Measurements from ENCODE around the gene SLC26A2.

SLC26A2 gene

DNA sequence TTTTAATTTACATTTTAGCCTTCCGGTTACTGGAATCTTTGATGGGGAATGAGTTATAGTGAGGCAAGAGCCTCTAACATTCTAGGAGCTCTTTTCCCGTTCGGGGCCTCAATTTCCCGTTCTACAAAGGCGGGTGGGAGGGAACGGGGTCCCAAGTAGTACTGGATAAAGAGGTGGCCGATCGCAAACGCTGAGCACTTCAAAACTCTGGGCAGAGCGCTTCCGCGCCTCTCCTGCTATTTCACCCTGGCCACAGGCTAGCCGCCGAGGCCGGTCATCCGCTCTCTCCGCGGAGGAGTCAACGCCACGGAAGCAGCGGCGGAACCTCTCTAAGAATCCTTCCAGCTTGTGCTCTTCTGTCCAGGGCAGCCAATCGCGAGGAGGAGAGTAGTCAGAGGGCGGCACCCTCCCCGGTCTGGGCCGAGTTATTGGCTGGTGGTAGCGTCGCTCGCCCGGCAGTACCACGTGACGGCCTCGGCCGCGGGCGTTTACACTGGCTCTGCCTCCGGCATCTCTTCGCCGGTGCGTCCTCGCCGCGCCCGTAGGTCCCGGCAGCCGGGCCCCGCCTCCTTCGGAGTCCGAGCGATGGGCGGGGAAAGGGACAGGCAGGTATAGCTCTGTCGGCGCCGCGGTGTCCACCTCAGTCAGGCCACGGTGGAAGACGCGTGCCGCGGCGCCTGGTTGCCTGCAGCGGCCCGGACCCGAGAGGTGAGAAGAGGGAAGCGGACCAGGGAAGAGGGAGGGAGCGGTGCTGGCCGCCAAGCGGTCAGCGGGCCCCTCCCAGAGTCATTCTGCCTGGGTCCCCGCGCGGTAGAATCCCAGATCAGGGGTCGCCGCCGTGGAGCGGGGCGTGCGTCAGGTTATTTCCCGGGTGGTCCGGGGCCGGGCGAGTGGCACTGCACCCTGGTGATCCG lies at the start of gene SLC26A2:
Gene SLC26A2, plus strand, starts transcription at position 487 of the 914 bp plus-strand sequence. CDS start 16,895 bp downstream, outside the sequence.
- peak; percentile 86 to 90 for DNase-seq (ENCODE audit: low read depth in 2 of 2)

DNA sequence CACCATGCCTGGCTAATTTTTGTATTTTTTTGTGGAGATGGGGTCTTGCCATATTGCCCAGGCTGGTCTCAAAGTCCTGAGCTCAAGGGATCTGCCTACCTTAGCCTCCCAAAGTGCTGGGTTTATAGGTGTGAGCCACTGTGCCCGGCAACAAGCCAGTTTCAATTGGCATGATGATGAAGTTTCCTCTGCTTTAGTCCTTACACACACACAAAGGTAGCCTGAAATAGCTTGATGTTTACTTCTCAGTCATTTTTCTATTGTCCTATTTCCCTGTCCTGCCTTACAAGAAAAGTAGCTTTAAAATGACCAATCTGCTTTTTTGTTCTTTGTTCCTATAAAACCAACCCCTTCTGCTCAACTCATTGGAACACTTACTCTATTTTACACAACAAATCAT lies 49.5 kb upstream of the SLC26A2 start:
- DNase-seq (ENCODE audit: low read depth in 2 of 2), result no peak

DNA sequence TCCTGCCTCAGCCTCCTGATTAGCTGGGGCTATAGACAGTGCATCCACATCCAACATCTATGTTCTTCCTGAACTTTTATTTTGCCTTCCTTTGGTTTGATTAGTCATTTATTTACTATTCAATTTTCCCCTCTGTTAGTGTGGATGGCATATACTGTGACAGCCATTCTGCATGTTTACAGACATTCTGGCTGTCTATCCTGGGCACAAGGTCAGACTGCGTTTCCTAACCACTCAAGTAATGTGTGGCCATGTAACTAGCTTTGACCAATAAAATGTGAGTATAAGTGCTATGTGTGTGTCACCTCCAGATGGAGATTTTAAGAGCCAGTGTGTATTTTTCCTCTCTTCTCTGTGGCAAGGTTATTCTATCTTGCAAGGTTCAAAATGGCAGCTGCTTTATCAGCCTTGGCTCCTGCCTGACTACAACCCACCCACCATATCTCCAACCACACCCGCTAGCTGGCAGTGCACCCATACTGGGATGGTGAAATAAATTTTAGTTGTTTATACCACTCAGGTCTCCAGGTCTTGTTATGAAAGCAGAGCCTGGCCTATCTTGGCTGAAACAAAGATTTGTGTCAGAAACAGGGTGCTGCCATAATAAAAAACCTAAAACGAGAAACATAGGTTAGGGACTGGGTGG lies 48.2 kb upstream of the SLC26A2 start:
- DNase-seq (ENCODE audit: low read depth in 2 of 2), result no peak

DNA sequence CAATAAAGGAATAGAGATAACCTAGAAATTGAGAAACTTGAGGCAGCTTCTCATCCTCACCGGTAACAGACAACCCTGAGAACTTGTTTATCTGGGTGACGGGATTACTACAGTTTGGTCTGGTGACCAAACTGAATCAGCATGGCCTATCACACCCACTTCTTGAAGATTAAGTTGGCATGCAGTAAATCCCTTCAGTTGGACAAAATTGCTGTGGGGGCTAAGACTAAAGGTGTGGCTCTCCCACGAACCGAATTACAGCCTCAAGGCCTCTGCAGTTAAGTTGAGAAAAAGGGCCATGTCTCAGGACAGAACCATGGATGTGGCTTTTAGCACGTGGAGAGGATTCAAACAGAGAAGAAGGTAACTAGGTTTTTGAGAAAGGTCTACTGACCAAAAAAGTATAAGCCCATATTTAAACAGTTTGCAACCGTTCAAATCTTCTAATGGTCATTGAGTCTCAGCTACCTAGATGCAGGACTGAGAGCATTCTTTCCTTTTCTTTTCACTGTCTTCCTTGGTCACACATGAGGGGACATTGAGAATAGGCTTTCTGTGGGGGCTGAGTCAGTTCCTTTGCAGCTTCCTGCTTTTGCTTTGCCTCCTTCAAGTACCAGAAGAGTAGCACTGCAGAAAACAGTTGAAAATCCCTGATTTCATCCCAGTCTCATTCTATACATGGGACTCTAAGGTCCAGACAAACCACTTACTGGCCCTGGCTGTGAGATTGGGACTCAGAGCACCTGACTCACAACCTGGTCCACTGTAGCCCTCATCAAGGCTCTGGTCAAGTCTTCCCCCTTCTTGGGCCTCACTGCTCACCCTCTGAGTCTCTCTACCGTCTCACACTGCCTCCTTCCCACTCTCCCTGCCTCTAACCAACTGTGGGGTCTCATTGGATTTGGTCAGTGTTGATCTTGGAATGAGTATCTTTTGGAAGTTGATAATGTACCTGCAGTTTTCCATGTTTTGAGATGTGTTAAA lies 46.8 kb upstream of the SLC26A2 start:
- no peak for DNase-seq (ENCODE audit: low read depth in 2 of 2)

DNA sequence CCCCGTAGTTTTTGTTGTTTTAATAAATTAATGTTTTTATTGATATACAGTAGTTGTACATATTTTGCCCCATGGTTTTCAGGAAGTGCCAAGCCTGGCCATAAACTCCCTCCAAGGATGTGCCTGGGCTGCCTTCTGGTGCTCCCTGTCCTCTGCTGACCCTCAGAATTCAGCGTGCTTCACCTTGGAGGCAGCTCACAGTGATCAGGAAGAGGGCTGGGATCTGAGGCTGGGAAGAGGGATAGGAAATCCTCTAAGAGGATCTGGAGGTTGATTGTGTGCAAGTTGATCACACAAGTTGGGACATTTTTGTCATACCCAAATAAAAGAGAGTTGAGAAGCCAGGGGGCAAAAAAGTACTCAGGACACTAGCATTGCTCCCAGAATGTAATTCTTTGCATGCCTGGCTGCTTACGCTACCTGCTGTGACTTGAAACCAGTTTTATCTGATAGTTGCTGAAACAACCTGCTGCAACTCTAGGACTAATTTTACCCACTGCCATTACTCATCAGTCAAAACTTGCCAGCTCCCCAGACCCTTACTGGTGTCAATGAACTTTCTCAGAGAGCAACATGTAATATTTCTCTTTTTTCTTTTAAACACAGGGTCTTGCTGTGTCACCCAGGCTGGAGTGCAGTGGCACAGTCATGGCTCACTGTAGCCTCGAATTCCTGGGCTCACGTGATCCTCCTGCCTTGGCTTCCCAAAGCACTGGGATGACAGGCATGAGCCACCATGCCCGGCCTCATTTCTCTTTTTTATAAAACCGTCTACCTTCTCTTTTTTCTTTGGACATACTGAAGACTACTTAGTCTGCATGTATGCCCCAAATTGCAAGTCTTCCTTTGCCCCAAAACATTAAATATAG lies 44.9 kb upstream of the SLC26A2 start:
- DNase-seq (ENCODE audit: low read depth in 2 of 2), result no peak

DNA sequence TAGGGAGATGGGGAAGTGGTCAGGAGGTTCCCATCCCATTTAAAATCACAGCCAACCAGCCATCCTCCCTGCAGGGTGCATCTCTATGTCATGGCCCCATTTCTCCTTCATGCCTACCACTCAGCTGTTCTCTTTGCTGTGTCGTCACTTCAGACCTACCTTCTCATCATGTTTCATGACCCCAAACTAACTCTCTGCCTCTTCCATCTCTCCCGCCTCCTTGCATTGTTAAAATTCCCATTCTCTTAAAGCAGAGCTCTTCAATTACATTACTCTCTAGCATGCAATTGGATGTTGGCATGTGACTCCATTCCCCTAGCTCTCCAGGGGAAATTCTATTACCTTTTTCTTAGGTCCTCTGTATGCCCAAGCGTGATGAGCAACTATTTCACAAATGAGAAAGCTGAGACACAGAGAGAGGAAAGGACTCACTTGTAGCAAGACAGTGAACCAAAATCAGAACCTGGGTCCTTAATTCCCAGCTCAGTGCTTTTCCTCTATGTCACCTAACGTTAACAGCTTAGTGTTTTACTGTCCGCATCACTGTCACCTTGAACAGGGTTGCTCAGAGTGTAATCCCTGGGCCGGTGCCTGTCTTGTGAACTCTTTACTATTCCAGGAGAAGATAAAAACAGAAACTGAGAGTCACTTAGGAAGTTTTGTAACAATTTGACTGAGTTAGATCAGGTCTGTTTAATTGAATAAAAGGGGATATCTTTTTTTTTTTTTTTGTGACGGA lies 44.1 kb upstream of the SLC26A2 start:
- DNase-seq (ENCODE audit: low read depth in 2 of 2), result no peak

DNA sequence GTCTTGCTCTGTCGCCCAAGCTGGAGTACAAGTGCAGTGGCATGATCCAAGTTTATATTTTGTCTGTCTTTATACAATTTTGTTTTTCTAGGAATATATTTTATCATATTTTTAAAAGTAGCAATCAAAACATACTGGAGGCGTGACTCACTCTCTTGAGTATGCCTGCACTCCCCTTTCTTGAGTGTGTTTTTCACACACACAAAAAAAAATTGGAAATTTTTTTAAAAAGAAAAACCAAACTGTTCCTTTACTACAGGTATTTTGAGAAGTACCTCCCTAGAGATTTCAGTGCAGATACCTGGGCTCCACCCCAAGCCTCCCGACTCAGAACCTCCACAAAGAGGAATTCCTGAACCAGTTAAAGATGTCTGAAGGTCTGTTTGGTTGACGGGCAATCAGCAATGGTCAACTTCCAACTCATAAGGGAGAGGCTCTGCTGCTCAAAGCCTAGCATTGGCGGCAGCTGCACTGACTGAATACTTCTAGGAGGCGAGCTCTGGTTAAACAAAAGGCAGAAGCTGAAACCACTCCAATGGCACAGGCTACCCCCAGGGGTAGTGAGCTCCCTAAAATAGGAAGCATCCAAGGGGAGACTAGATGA lies 43.4 kb upstream of the SLC26A2 start:
- DNase-seq (ENCODE audit: low read depth in 2 of 2), result no peak

DNA sequence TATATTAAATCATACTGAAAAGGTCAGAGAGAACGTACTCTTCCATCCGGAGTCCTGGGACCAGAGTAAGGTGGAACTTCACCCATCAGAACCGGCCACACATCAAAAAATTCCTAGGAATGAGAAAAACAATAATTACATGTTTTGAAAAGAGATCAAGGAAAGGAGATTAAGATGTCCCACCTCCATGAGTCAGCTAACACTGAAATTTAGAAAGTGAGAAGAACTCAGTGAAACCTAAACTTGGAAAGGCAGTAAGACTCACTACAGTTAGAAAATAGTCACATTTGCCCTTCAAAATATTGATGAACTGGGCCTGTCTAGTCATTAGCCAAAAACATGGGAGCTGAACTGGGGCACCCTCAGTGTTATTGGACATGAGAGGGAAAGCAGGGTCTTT lies 39.0 kb upstream of the SLC26A2 start:
- DNase-seq (ENCODE audit: low read depth in 2 of 2), result no peak

DNA sequence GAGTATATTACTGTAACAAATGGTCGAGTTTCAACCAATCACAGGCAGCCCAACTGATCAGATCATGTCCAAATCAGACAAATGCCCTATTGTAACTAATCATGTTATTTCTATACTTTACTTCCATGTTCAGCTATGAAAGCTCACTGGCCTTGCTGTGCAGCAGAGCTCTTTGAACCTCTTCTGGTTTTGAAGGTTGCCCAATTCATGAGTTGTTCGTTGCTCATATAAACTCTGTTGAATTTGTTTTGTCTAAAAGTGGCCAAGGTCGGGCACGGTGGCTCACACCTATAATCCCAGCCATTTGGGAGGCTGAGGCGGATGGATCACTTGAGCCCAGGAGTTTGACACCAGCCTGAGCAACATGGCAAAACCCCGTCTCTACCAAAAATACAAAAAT lies 37.6 kb upstream of the SLC26A2 start:
- no peak for DNase-seq (ENCODE audit: low read depth in 2 of 2)

DNA sequence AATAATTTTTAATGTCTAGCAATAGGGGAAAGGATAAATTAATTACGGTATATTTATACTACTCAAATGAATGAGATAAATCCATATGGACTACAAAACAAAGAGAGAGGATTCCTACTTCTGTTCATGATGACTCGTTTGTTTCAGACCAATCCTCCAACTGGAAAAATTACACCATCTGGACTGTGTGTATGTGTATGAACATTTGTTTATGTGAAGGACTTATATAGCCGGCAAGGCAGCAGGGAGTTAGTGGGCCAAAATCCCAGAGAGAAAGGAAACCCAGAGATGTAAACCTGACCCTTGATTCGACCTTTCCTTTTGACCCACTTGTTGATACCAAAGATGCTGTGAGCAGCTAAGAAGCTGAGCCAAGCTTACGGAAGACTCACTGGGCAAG lies 36.1 kb upstream of the SLC26A2 start:
- no peak for DNase-seq (ENCODE audit: low read depth in 2 of 2)

DNA sequence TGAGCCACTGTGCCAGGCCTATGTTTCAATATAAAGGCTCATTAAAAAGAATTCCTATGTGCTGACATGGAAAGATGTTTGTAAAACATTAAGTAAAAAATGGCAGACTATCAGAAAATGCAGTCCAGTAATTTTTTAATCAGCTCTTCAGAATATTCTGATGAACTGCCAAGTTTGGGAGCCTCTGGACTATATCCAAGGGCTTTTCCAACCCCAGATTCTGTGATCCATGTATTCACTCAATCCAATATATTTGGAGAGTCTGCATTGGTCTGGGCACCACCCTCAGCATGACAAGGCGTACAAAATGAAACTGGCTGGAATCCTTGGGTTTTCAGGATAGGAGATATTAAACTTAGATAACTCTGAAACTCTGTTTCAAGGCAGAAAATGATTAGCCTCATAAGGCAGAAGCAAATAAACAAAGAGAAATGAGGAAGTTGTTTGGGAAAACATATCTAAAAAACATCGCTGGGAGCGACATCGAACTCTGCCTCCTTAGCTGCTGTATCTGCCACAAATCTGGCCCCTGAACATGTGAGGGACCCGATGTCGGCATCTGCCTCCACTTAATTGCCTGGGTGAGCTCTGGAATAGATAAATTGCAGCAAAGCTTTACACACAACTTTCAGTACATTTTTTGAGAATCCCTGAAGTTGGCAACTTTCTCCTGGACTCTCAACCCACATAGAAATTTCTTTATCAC lies 30.4 kb upstream of the SLC26A2 start:
- no peak for DNase-seq (ENCODE audit: low read depth in 2 of 2)

DNA sequence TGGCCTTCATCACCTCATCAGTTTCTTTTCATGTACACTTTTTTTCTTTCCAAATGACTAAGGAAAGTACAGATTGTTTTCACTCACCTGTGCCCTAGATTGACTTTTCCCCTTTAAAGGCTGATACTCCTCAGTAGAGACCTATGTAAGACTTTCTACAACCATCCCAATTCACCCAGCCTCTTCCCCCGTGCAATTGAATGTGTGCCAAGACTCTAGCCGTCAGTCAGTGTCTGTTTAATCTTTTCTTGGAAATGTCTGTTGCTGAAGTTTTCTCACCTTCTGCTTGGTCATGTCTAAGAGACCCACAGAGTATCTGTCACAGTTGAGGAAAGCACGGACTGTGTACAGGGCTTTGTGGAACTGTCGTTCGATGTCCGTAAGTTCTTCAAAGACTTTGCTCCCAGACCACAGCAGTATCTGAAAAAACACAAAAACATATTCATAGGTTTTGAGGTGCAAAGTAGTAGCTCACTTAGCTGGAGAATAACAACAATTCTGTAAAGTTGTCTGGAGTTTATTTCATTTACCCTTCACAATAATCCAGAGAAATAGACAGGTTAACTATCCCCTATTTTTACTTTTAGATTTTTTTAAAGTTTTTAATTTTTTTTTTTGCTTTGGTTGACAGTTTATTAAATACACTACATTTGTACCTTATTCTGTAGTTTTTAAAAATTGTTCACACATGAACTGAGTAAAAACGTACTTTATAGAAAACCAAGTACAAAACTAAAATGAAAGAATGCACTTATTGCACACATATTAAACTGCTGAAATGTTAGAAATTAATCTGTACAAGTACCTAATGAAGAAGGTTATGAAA lies 29.6 kb upstream of the SLC26A2 start:
- no peak for DNase-seq (ENCODE audit: low read depth in 2 of 2)

DNA sequence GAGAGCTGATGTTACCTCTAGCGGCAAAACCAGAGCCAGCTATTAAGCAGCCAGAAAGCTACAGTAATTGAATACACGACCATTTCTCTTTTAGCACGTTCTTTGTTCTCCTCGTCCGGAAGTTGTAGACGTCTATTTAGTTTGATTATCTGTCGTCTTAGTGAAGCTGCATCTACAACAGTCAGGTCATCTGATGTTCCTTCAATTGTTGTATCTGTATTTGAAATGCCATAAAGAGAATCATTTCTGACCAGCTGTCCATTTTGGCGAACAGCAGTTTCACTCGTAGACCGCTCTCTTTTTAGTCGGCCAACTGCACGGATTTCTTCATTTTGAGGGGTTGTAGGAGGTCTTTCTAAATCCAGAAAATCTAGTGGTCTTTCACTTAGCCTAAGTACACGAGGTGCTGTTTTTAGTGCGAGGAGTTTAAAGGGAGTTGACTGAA lies 28.5 kb upstream of the SLC26A2 start:
- no peak for DNase-seq (ENCODE audit: low read depth in 2 of 2)

DNA sequence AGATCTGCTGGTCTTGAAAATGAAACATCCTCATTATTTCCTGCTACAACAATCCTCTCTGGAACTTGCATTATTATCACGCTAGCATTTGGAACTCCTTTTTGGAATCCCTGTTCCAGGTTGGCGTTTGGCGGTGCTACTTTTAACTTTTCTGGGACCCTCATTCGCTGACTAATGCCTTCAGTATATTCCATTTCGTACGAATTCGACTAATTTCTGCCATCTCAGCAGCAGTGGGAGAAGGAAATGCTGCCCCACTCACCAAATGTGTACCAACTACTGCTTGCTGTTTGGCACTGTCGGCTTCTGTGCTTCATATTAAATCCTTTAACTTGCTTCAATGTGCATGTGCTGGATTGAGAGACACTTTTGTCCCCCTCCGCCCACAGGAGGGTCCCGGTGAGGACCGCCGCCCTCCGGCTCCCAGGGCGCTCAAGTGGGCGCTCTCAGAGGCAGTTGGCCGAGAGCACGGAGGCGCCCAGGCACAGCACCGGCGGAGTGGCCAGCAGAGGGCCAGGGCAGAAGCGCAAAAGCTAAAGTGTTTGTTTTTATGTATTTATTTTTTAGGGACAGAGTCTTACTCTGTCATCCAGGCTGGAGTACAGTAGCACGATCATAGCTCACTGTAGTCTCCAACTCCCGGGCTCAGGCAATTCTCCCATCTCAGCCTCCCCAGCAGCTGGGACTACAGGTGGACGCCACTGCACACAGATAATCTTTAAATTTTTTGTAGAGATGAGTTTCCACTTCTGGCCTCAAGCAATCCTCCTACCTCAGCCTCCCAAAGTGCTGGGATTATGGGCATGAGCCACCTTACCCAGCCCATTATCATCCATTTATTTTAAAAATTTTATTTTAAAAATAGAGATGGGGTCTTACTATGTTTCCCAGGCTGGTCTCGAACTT lies 27.9 kb upstream of the SLC26A2 start:
- no peak for DNase-seq (ENCODE audit: low read depth in 2 of 2)

DNA sequence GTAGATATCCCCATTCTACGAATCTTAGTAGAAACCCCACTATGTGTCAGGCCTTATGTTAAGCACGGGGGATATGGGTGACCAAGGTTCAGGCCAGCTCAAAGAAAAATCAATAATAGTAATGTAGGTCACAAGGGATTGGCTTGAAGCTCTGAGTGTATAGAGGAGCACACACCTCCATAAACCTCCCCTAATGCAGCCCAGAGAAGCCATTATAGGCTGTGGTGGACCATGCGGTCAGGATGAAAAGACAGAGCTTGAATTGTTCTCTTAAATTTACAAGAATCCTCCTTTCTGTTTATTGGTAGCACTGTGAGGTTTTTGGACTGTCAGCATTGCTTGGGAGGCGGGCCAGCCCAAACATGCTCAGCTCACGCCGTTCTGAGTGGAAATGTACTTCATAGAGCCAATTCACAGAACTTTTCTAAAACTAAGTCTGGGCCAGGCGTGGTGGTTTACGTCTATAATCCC lies 25.1 kb upstream of the SLC26A2 start:
- no peak for DNase-seq (ENCODE audit: low read depth in 2 of 2)

DNA sequence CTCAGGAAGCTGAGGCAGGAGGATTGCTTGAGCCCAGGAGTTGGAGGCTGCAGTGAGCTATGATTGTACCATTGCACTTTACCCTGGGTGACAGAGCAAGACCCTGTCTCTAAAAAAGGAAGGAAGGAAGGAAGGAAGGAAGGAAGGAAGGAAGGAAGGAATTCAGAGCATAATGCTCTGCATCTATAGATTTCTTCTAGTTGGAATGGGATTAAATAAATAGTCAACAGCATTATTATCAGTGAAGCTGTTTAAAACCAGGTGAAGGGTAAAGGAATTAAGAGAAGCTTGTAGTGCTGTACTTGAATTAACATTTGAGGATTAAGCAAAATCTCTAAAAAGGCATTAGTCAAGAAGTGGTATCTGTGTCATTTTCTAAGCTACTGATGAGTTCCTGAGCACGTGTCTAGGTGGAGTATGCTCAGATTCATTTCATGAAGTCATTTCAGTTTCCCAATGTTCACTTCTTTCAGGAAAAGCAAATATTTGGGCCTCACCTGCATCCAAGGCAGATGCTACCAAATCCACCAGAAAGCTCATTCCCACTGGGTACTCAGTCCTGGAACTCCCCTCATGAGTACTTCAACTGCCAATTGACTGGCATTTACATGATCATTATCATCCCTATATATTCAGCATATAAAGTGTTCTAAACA lies 24.4 kb upstream of the SLC26A2 start:
- DNase-seq (ENCODE audit: low read depth in 2 of 2), result no peak

DNA sequence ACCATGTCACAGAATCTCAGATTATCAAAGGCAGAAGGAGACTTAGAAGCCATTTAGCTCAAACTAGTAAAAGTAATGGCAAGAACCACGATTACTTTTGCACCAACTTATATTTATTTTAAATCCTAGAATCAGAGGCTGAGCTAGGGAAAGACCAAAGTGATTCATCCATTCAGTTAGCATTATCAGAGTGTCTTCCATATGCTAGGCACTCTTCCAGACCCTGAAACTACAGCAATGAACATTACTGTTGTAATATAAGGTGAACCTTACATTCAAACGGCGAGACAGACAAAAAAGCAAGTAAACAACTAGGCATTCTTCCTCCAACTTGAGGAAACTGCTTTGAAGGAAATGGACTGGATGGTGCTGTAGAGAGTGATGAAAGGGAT lies 23.9 kb upstream of the SLC26A2 start:
- DNase-seq (ENCODE audit: low read depth in 2 of 2), result no peak

Data from stimulated activated CD8-positive, alpha-beta memory T cell treated with anti-CD3 and anti-CD28 coated beads, Interleukin-2, amount 100 ng/mL, for 1 hour (primary cell).